ENCODE data around the gene TEDC1.

DNA sequence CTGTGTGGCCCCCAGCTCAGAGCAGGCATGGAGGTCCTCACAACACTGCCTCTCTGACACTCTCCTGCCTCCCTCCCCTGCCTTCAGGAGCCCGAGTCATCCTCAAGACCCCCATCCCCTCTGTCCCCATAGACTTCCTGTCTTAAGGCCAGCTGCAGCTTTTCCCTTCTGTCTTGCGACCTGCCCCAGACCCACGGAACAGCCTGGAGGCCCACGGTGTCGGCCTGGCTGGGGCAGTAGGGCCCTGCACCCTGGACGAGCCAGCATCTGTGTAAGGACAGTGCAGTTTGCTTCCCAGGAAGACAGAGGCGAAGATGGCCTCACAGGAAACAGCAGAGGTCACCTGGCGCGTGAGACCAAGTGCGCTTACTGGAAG, 9.7 kb downstream of the TEDC1 start:
- TF ChIP-seq CTCF (IDR thresholded peaks at IDR 0.05) (no peak), POLR2A (IDR thresholded peaks at IDR 0.05) (no peak)
